OCI-LY7 (cell line): ENCODE measurements around the gene SLC37A1. TPM values are rescaled to one million over a fixed set of nuclear protein-coding genes. Genes with fewer than 3 reads are reported as not detected.

Source experiments
- BruUV-seq: library from RNA; stranded (reverse); fragments of 400-500 nt; replicated peaks from 2 replicates; lab custom pipeline; 2021; lab: Mats Ljungman, UMichigan
- CTCF ChIA-PET: fragments of 300-600 bp; sonication (Branson Sonifier 250); formaldehyde crosslinking; loops from one replicate; lab custom pipeline; 2022; ENCODE audit warnings: antibody characterized with exemption; ENCODE audit not compliant: unreplicated experiment; lab: Charles Lee
- POLR2A ChIA-PET: fragments of 300-600 bp; sonication (Branson Sonifier 250); formaldehyde crosslinking; loops from one replicate; lab custom pipeline; 2022; ENCODE audit warnings: antibody characterized with exemption; lab: Charles Lee
- DNase-seq: peaks from one replicate; pipeline ENCODE4 v3.0.0-alpha.2; 2015; ENCODE audit warnings: low spot score
- H2AFZ ChIP-seq: fragments of 200-600 bp; sonication (generic), shearing (Covaris generic); 2 replicates; pipeline ENCODE4 v1.6.1; 2014; ENCODE audit warnings: mild to moderate bottlenecking, antibody characterized with exemption, low read length, moderate library complexity
- H3K27ac ChIP-seq: fragments of 200-600 bp; sonication (generic); 2 replicates; pipeline ENCODE4 v1.5.1; 2014; ENCODE audit warnings: mixed run types, low read depth, mild to moderate bottlenecking, moderate library complexity, low read length, inconsistent platforms; ENCODE audit not compliant: poor library complexity, severe bottlenecking
- H3K36me3 ChIP-seq: fragments of 200-600 bp; sonication (generic); 2 replicates; pipeline ENCODE4 v1.6.1; 2014; ENCODE audit warnings: mild to moderate bottlenecking, antibody characterized with exemption, low read length, moderate library complexity, mixed read lengths; ENCODE audit not compliant: insufficient read depth
- H3K4me1 ChIP-seq: fragments of 200-600 bp; sonication (generic); 2 replicates; pipeline ENCODE4 v1.5.1; 2014; ENCODE audit warnings: mild to moderate bottlenecking, low read length; ENCODE audit not compliant: insufficient read depth, poor library complexity, severe bottlenecking
- H3K4me2 ChIP-seq: fragments of 200-600 bp; sonication (generic); 2 replicates; pipeline ENCODE4 v1.6.1; 2014; ENCODE audit warnings: mild to moderate bottlenecking, low read length
- H3K4me3 ChIP-seq: fragments of 200-600 bp; sonication (generic); 2 replicates; pipeline ENCODE4 v1.5.1; 2014; ENCODE audit warnings: mild to moderate bottlenecking, low read depth, low read length; ENCODE audit not compliant: poor library complexity, severe bottlenecking
- H3K79me2 ChIP-seq: fragments of 200-600 bp; sonication (generic); 2 replicates; pipeline ENCODE4 v1.6.1; 2016; ENCODE audit warnings: low read depth, mild to moderate bottlenecking, low read length, moderate library complexity, mixed read lengths; ENCODE audit not compliant: insufficient read depth
- H3K9me2 ChIP-seq: fragments of 200-600 bp; sonication (generic); 2 replicates; pipeline ENCODE4 v1.6.1; 2016; ENCODE audit warnings: mild to moderate bottlenecking, low read length, mixed read lengths; ENCODE audit not compliant: insufficient read depth
- H3K9me3 ChIP-seq: fragments of 200-600 bp; sonication (generic); 2 replicates; pipeline ENCODE4 v1.6.1; 2014; ENCODE audit warnings: mild to moderate bottlenecking, mixed run types, low read length, mixed read lengths
- H4K20me1 ChIP-seq: fragments of 200-600 bp; sonication (generic); 2 replicates; pipeline ENCODE4 v1.6.1; 2014; ENCODE audit warnings: mild to moderate bottlenecking, antibody characterized with exemption, low read length, moderate library complexity, mixed read lengths; ENCODE audit not compliant: insufficient read depth
- EZH2phosphoT487 ChIP-seq: fragments of 200-600 bp; sonication (generic); IDR thresholded peaks from 2 replicates; pipeline ENCODE4 v1.6.1; 2018; ENCODE audit warnings: low read depth, borderline replicate concordance, mild to moderate bottlenecking, mixed run types, antibody characterized with exemption, low read length, moderate library complexity, mixed read lengths
- intact Hi-C: fragments of 100-400 bp; cut with micrococcal nuclease; formaldehyde crosslinking; loops from one replicate; pipeline ENCODE4 v1.10.0; 2022; ENCODE audit not compliant: unreplicated experiment
- total RNA-seq, 2 experiments: library from RNA; depleted of rRNA in 1 of 2; stranded (reverse); fragments of >200 nt in 1 of 2; shearing (Covaris generic) in 1 of 2; gene quantifications; 2 replicates each; pipeline ENCODE4 v1.2.3, GENCODE V29; 2014 to 2022
- TF ChIP-seq, protein P1 (sequence below): fragments of 200-600 bp; sonication (generic); conservative IDR thresholded peaks from 2 replicates; pipeline ENCODE4 v1.5.1; 2014; ENCODE audit warnings: mild to moderate bottlenecking, antibody characterized with exemption, low read length, moderate library complexity, mixed read lengths

The SLC37A1 gene
- total RNA-seq, 2 experiments from 2014 or later, result 22.5 to 27.6 TPM

DNA sequence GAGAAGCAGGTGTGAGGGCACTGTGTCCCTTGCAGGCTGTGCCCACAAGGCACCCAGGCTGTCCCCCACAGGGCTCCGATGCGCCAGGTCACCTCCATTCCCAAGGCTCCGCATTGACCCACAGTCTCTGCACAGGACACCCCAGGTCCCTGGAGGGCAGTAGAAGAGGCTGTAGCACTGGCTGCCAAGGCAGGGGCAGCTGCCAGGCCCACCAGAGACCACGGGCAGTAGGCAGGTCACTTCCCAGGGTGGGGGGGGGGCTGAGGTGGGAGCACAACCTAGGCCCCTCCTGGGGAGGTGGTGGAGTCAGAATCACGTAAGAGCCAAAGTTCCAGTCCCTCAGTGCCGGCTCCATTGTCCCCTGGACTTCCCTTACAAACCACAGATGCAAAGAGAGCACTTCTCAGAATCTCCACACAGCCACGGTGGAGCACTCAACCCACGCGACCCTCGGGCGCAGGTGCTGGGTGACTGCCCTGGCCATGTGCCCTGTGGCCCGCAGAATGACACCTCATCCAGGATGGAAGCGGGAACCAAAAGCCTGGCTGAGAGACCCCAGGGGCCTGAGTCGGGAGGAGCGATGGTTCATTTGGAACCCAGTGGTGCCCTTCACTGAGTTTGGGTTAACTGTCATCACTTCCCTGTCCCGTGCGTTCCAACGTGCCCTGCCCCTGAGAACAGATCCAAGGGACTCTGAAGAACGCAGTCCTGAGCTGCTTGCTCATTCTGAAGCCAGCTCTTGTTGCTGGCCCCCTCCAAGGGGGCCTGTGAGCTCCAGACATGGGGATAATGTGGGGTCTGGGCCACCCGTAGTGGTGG lies 70.0 kb downstream of the SLC37A1 start:
- H3K27ac ChIP-seq, result no peak overlapping the region
- no peaks in the 10 kb centered on the region for H3K9me3 ChIP-seq
- H4K20me1 ChIP-seq, result no peaks in the 10 kb centered on the region
- H3K4me2 ChIP-seq, result no peak overlapping the region
- BruUV-seq, result no TSS peak
- POLR2A ChIA-PET, result no interaction called here
- no peaks in the 10 kb centered on the region for H3K4me1 ChIP-seq
- H2AFZ ChIP-seq, result no peak overlapping the region
- no peaks in the 10 kb centered on the region for H3K36me3 ChIP-seq
- TF ChIP-seq, protein P1, sequence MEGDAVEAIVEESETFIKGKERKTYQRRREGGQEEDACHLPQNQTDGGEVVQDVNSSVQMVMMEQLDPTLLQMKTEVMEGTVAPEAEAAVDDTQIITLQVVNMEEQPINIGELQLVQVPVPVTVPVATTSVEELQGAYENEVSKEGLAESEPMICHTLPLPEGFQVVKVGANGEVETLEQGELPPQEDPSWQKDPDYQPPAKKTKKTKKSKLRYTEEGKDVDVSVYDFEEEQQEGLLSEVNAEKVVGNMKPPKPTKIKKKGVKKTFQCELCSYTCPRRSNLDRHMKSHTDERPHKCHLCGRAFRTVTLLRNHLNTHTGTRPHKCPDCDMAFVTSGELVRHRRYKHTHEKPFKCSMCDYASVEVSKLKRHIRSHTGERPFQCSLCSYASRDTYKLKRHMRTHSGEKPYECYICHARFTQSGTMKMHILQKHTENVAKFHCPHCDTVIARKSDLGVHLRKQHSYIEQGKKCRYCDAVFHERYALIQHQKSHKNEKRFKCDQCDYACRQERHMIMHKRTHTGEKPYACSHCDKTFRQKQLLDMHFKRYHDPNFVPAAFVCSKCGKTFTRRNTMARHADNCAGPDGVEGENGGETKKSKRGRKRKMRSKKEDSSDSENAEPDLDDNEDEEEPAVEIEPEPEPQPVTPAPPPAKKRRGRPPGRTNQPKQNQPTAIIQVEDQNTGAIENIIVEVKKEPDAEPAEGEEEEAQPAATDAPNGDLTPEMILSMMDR, result no peak
- TF ChIP-seq EZH2phosphoT487, result no peak
- intact Hi-C loops, result no loop called here
- H3K9me2 ChIP-seq, result no peaks in the 10 kb centered on the region
- H3K4me3 ChIP-seq, result no peak overlapping the region
- CTCF ChIA-PET, result interaction anchor here (1.4 kb wide), 1 partner anchor 9 kb away, joined by 4 read pairs; no protein-coding TSS in a partner anchor
- no peak for DNase-seq
- H3K79me2 ChIP-seq, result no peaks in the 10 kb centered on the region

DNA sequence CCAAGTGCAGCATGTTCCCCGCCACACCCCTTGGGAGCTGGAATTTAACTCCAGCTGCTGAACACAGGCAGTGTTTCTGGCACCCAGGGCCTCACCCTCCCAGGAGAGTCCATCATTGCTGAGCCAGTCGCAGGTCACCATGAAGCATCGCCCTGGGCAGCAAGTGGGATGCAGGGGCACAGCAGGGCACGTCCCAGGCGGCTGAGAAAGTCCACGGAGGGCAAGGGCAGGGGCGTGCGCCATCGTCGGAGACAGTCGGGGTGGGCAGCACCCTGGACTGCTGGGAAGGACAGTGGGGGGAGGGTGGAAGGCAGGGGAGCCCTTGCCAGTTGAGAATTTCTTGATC lies 70.6 kb downstream of the SLC37A1 start:
- Histone ChIP-seq H3K9me2 (no peaks in the 10 kb centered on the region), H3K9me3 (no peaks in the 10 kb centered on the region), H3K4me2 (no peak overlapping the region), H3K27ac (no peak overlapping the region), H4K20me1 (no peaks in the 10 kb centered on the region), H3K4me1 (no peaks in the 10 kb centered on the region), H2AFZ (no peak overlapping the region), H3K36me3 (no peaks in the 10 kb centered on the region), H3K4me3 (no peak overlapping the region), H3K79me2 (no peaks in the 10 kb centered on the region)
- intact Hi-C loops, result no loop called here
- CTCF ChIA-PET, result interaction anchor here (1.4 kb wide), 1 partner anchor 9 kb away, joined by 4 read pairs; no protein-coding TSS in a partner anchor
- POLR2A ChIA-PET, result no interaction called here
- no TSS peak for BruUV-seq
- DNase-seq, result no peak
- TF ChIP-seq, protein P1, result no peak
- no peak for TF ChIP-seq EZH2phosphoT487

DNA sequence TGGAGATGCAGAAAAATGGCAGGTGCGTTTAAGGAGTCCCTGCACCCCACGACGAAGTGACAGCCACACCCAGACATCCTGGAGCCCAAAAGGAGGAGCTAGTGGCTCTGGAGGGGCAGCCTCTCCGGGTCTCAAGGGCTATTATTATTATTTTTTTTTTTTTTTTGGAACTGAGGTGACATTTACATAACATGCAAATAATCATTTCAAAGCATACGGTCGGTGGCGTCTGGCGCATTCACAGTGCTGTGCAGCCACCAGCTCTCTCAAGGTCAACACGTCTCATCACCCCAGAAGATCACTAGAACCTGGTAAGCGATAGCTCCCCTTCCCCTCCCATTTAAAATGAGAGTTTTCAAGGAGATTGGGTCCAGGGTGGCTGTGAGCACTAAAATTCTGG lies 72.2 kb downstream of the SLC37A1 start:
- POLR2A ChIA-PET, result no interaction called here
- Histone ChIP-seq H3K79me2 (no peaks in the 10 kb centered on the region), H3K27ac (no peak overlapping the region), H3K9me3 (no peaks in the 10 kb centered on the region), H3K9me2 (no peaks in the 10 kb centered on the region), H3K4me2 (no peak overlapping the region), H4K20me1 (no peaks in the 10 kb centered on the region), H3K4me1 (peaks cover 7% of the 10 kb centered on the region), H3K36me3 (no peaks in the 10 kb centered on the region), H3K4me3 (no peak overlapping the region), H2AFZ (no peak overlapping the region)
- intact Hi-C loops, result no loop called here
- DNase-seq, result no peak
- CTCF ChIA-PET, result no interaction called here
- TF ChIP-seq, protein P1, result no peak
- TF ChIP-seq EZH2phosphoT487, result no peak
- no TSS peak for BruUV-seq
